GM12878 (cell line): Measurements from ENCODE around the gene SLC4A9. TPM values are rescaled to one million over a fixed set of nuclear protein-coding genes. Genes with fewer than 3 reads are reported as not detected.

Source experiments
- CEBPB ChIP-seq, 2 experiments: fragments of 150-350 bp in 1 of 2; IDR thresholded peaks; 2 replicates each; pipeline ENCODE4 v1.6.1; 2012 to 2014; ENCODE audit warnings: low read depth in 2 of 2, low read length in 2 of 2, borderline replicate concordance in 1 of 2, inconsistent platforms in 1 of 2
- CUX1 ChIP-seq: IDR thresholded peaks from 2 replicates; pipeline ENCODE4 v1.6.1; 2012; ENCODE audit warnings: improper control_type of control experiment, low read depth, low read length; ENCODE audit not compliant: insufficient replicate concordance
- EGR1 ChIP-seq, 2 experiments: IDR thresholded peaks; 1 replicate in 1 of 2; 2 replicates in 1 of 2; pipeline ENCODE4 v1.6.1; 2011 to 2012; ENCODE audit warnings: low read depth in 2 of 2, low read length in 2 of 2, borderline replicate concordance in 1 of 2, mild to moderate bottlenecking in 1 of 2, moderate library complexity in 1 of 2
- KAT2A ChIP-seq: conservative IDR thresholded peaks from 2 replicates; pipeline ENCODE4 v1.6.1; 2011; ENCODE audit warnings: low read depth, low read length; ENCODE audit not compliant: control insufficient read depth
- LARP7 ChIP-seq: fragments of 450-650 bp; IDR thresholded peaks from 2 replicates; pipeline ENCODE4 v1.6.1; 2017; ENCODE audit warnings: mild to moderate bottlenecking
- MTA2 ChIP-seq: fragments of 450-650 bp; IDR thresholded peaks from 2 replicates; pipeline ENCODE4 v1.6.1; 2016; ENCODE audit warnings: low read depth, mild to moderate bottlenecking, moderate library complexity
- MYB ChIP-seq: fragments of 150-350 bp; IDR thresholded peaks from 2 replicates; pipeline ENCODE4 v1.6.1; 2014; ENCODE audit warnings: mild to moderate bottlenecking, low read depth, low read length, borderline replicate concordance
- POLR2A ChIP-seq: IDR thresholded peaks from 2 replicates; pipeline ENCODE4 v1.6.1; 2011; ENCODE audit warnings: low read depth, mild to moderate bottlenecking, low read length
- RB1 ChIP-seq: fragments of 450-650 bp; formaldehyde crosslinking; IDR thresholded peaks from 2 replicates; pipeline ENCODE4 v1.6.1; 2017; ENCODE audit warnings: mild to moderate bottlenecking, borderline replicate concordance
- SMARCA5 ChIP-seq: fragments of 450-650 bp; IDR thresholded peaks from 2 replicates; pipeline ENCODE4 v1.6.1; 2017; ENCODE audit warnings: mild to moderate bottlenecking
- STAT1 ChIP-seq: fragments of 450-650 bp; conservative IDR thresholded peaks from 2 replicates; pipeline ENCODE4 v1.6.1; 2014; ENCODE audit warnings: antibody characterized with exemption, mild to moderate bottlenecking
- ZBED1 ChIP-seq: IDR thresholded peaks from 2 replicates; pipeline ENCODE4 v1.6.1; 2016; ENCODE audit warnings: borderline replicate concordance
- ZNF207 ChIP-seq: fragments of 450-650 bp; IDR thresholded peaks from 2 replicates; pipeline ENCODE4 v1.6.1; 2014; ENCODE audit warnings: antibody characterized with exemption, mild to moderate bottlenecking, borderline replicate concordance
- ZNF384 ChIP-seq: IDR thresholded peaks from 2 replicates; pipeline ENCODE4 v1.6.1; 2012; ENCODE audit warnings: low read depth, mild to moderate bottlenecking, low read length, improper control_type of control experiment, borderline replicate concordance
- ZNF592 ChIP-seq: fragments of 450-650 bp; IDR thresholded peaks from 2 replicates; pipeline ENCODE4 v1.6.1; 2017; ENCODE audit warnings: mild to moderate bottlenecking, moderate library complexity
- ZZZ3 ChIP-seq: IDR thresholded peaks from 2 replicates; pipeline ENCODE4 v1.6.1; 2011; ENCODE audit warnings: low read depth; ENCODE audit not compliant: control insufficient read depth, insufficient read length
- polyA plus RNA-seq, 11 experiments: library from polyadenylated mRNA; depleted of rRNA in 4 of 11; unstranded in 6 of 11; stranded (reverse) in 5 of 11; fragments of >200 nt; fragmentation: Nextera tagmentation in 4 of 11; fragmentation: Illumina TruSeq in 1 of 11; extraction: Ambion mirVana in 4 of 11; extraction: Trizol in 1 of 11; gene quantifications; 1 replicate in 1 of 11; 2 replicates in 10 of 11; pipeline versions ENCODE4 v1.2.1 to v1.2.3, GENCODE V29; 2011 to 2016; ENCODE audit warnings: inconsistent platforms in 2 of 11, missing spikeins in 2 of 11, low read depth in 1 of 11
- total RNA-seq, 4 experiments: library from RNA; depleted of rRNA in 3 of 4; stranded (reverse); fragments of >200 nt in 3 of 4; fragmentation: Illumina TruSeq in 1 of 4; extraction: Trizol in 1 of 4; gene quantifications; 2 replicates each; pipeline versions ENCODE4 v1.2.1 to v1.2.3, GENCODE V29; 2013 to 2021

The SLC4A9 gene
- total and polyA plus RNA-seq, 10 of the 15 experiments (the other 5 are each of a cell fraction or from before 2014, with no cell fraction given), result 0.03 to 0.05 (median 0.05) TPM; not detected in 7

- TF ChIP-seq ZNF592 (no peak), POLR2A (peak; percentile 97), LARP7 (peak; percentile 64), EGR1 (IDR thresholded peaks at IDR 0.05; ENCODE audit: borderline replicate concordance in 1 of 2, low read depth in 2 of 2, low read length in 2 of 2) (no peak; a peak in 1 of 3 replicates), ZZZ3 (no peak), MYB (no peak), MTA2 (peak; percentile 64; the same call in 1 of the 2 replicates), SMARCA5 (no peak), ZNF207 (peak; percentile 77; the same call in 1 of the 2 replicates), ZNF384 (no peak), RB1 (peak; percentile 53; the same call in 1 of the 2 replicates), CEBPB (IDR thresholded peaks at IDR 0.05; ENCODE audit: borderline replicate concordance in 1 of 2, low read depth in 2 of 2, low read length in 2 of 2) (no peak), CUX1 (no peak), KAT2A (no peak), STAT1 (no peak), ZBED1 (no peak)
These were observed 41.6 kb downstream of the SLC4A9 start, which contains the start of gene ANKHD1 (continued) for GRCh38 chr5:140401362-140402257.
